Measurements from ENCODE around the gene RAB13.
"Not testable (repeated sequence)": the region's sequence is repeated elsewhere in the genome, so short reads cannot be mapped to it uniquely, and the experiment has no call there.

The RAB13 gene

GRCh38 chr1:154000420-154000819 is 14.3 kb upstream of the RAB13 start:
- no peak for DNase-seq (ENCODE audit: extremely low read depth, low read depth)
- TF ChIP-seq CTCF (IDR thresholded peaks at IDR 0.05; ENCODE audit: low read depth, low read length) = no peak

GRCh38 chr1:153996882-153997281 is 10.7 kb upstream of the RAB13 start:
- not testable (repeated sequence) for DNase-seq (ENCODE audit: extremely low read depth, low read depth)

GRCh38 chr1:153995640-153996039 is 9.5 kb upstream of the RAB13 start:
- DNase-seq (ENCODE audit: extremely low read depth, low read depth) = no peak

GRCh38 chr1:153995202-153995601 is 9.1 kb upstream of the RAB13 start:
- DNase-seq (ENCODE audit: extremely low read depth, low read depth) = no peak
- no peak for TF ChIP-seq CTCF (IDR thresholded peaks at IDR 0.05; ENCODE audit: low read depth, low read length)

More at GRCh38 chr1:153995640-153996039, 9.5 kb upstream of the RAB13 start:
- no peak for TF ChIP-seq CTCF (IDR thresholded peaks at IDR 0.05; ENCODE audit: low read depth, low read length)

- DNase-seq (ENCODE audit: extremely low read depth, low read depth) = no peak
- TF ChIP-seq CTCF (IDR thresholded peaks at IDR 0.05; ENCODE audit: low read depth, low read length) = no peak
These were observed 5.7 kb upstream of the RAB13 start for GRCh38 chr1:153991806-153992205.

GRCh38 chr1:153991151-153991630 is 5.1 kb upstream of the RAB13 start:
- no peak for DNase-seq (ENCODE audit: extremely low read depth, low read depth)
- TF ChIP-seq CTCF (IDR thresholded peaks at IDR 0.05; ENCODE audit: low read depth, low read length) = no peak

- TF ChIP-seq CTCF (IDR thresholded peaks at IDR 0.05; ENCODE audit: low read depth, low read length) = no peak
- peak; percentile 97 for DNase-seq (ENCODE audit: extremely low read depth, low read depth)
These were observed 4.5 kb upstream of the RAB13 start, which contains the start of gene RPS27 for GRCh38 chr1:153990468-153991150. Gene RPS27 (plus strand): TSS chr1:153990762. CDS start chr1:153990797, 35 bp downstream.

- no peak for TF ChIP-seq CTCF (IDR thresholded peaks at IDR 0.05; ENCODE audit: low read depth, low read length)
- DNase-seq (ENCODE audit: extremely low read depth, low read depth) = no peak
These were observed 1.5 kb upstream of the RAB13 start for GRCh38 chr1:153987621-153988020.
